H1 (cell line): ENCODE results near the gene CDH7. TPM values are rescaled to one million over a fixed set of nuclear protein-coding genes. Genes with fewer than 3 reads are reported as not detected.

Experiments used
- CTCF ChIA-PET: fragments of 300-600 bp; sonication (Branson Sonifier 250); formaldehyde crosslinking; loops from one replicate; lab custom pipeline; 2021; ENCODE audit not compliant: partially characterized antibody; lab: Charles Lee
- POLR2A ChIA-PET: fragments of 300-600 bp; sonication (Branson Sonifier 250); formaldehyde crosslinking; loops from one replicate; lab custom pipeline; 2021; ENCODE audit warnings: inconsistent platforms; ENCODE audit not compliant: partially characterized antibody; lab: Charles Lee
- DNase-seq, 2 experiments: peaks; one replicate each; pipeline versions ENCODE4 v3.0.0 to v3.0.0-alpha.2; 2010 to 2022; ENCODE audit warnings: low spot score in 2 of 2, low read depth in 1 of 2, mixed read lengths in 1 of 2
- FAIRE-seq: peaks from 2 replicates; lab custom pipeline; 2011; peaks lifted over from hg19 to GRCh38; lab: Jason Lieb, UNC
- H2AFZ ChIP-seq: 2 replicates; pipeline ENCODE4 v1.8.1; 2012; ENCODE audit warnings: low read length, inconsistent platforms
- H2AK5ac ChIP-seq: 2 replicates; pipeline ENCODE4 v1.6.1; 2013; ENCODE audit warnings: low read depth, low read length
- H2BK120ac ChIP-seq: replicated peaks from 2 replicates; pipeline ENCODE3; 2013; ENCODE audit warnings: low read depth, low read length, inconsistent platforms
- H2BK12ac ChIP-seq: 2 replicates; pipeline ENCODE4 v1.6.1; 2013; ENCODE audit warnings: low read depth, low read length
- H2BK15ac ChIP-seq: 2 replicates; pipeline ENCODE4 v1.6.1; 2013; ENCODE audit warnings: low read length
- H2BK20ac ChIP-seq: 2 replicates; pipeline ENCODE4 v1.6.1; 2013; ENCODE audit warnings: low read length
- H2BK5ac ChIP-seq: 2 replicates; pipeline ENCODE4 v1.6.1; 2013; ENCODE audit warnings: low read depth, low read length
- H3K14ac ChIP-seq: 2 replicates; pipeline ENCODE4 v1.6.1; 2013; ENCODE audit warnings: inconsistent platforms; ENCODE audit not compliant: insufficient read length
- H3K18ac ChIP-seq: 2 replicates; pipeline ENCODE4 v1.6.1; 2013; ENCODE audit warnings: low read length; ENCODE audit errors: extremely low read depth
- H3K23ac ChIP-seq: 2 replicates; pipeline ENCODE4 v1.6.1; 2013; ENCODE audit warnings: inconsistent platforms; ENCODE audit not compliant: insufficient read length
- H3K23me2 ChIP-seq: 2 replicates; pipeline ENCODE4 v1.6.1; 2013; ENCODE audit warnings: low read depth, low read length
- H3K27ac ChIP-seq: 2 replicates; pipeline ENCODE4 v1.6.1; 2011; ENCODE audit warnings: low read depth, low read length, inconsistent platforms
- H3K27me3 ChIP-seq, 4 experiments: replicated peaks in 1 of 4; 1 replicate in 1 of 4; 2 replicates in 3 of 4; pipeline versions ENCODE4 v1.6.1 to v1.8.1; 2011 to 2013; ENCODE audit warnings: low read length in 3 of 4, mild to moderate bottlenecking in 3 of 4, inconsistent platforms in 2 of 4, mixed read lengths in 2 of 4, moderate library complexity in 1 of 4; ENCODE audit not compliant: control insufficient read depth in 3 of 4, insufficient read depth in 3 of 4; ENCODE audit errors: extremely low read depth in 1 of 4
- H3K36me3 ChIP-seq, 4 experiments: 2 replicates each; pipeline versions ENCODE4 v1.6.1 to v1.8.1; 2011 to 2013; ENCODE audit warnings: mild to moderate bottlenecking in 4 of 4, low read length in 3 of 4, moderate library complexity in 2 of 4, control low read depth in 1 of 4, inconsistent platforms in 1 of 4; ENCODE audit not compliant: insufficient read depth in 4 of 4, control insufficient read depth in 2 of 4
- H3K4ac ChIP-seq: replicated peaks from 2 replicates; pipeline ENCODE3; 2013; ENCODE audit warnings: low read length, low read depth, mixed read lengths, inconsistent platforms; ENCODE audit not compliant: insufficient read length
- H3K4me1 ChIP-seq, 4 experiments: replicated peaks in 1 of 4; 1 replicate in 1 of 4; 2 replicates in 3 of 4; pipeline versions ENCODE4 v1.6.1 to v1.8.1; 2011 to 2013; ENCODE audit warnings: low read length in 3 of 4, inconsistent platforms in 2 of 4, mixed read lengths in 1 of 4; ENCODE audit not compliant: insufficient read depth in 4 of 4, control insufficient read depth in 3 of 4
- H3K4me2 ChIP-seq, 2 experiments: 2 replicates each; pipeline versions ENCODE4 v1.6.1 to v1.8.1; 2011 to 2013; ENCODE audit warnings: low read depth in 2 of 2, low read length in 2 of 2, control low read depth in 1 of 2, inconsistent platforms in 1 of 2, mild to moderate bottlenecking in 1 of 2; ENCODE audit not compliant: insufficient read depth in 1 of 2
- H3K4me3 ChIP-seq, 4 experiments: fragments of 200-600, 300-600 bp in 1 of 4; sonication (generic), shearing (Covaris generic), sonication (Bioruptor Twin) in 1 of 4; 2 replicates each; pipeline versions ENCODE4 v1.5.1 to v1.8.1; 2011 to 2016; ENCODE audit warnings: low read length in 4 of 4, low read depth in 3 of 4, control low read depth in 2 of 4, inconsistent platforms in 2 of 4, mild to moderate bottlenecking in 2 of 4, mixed read lengths in 1 of 4, moderate library complexity in 1 of 4; ENCODE audit not compliant: insufficient read depth in 2 of 4; ENCODE audit errors: extremely low read depth in 1 of 4
- H3K56ac ChIP-seq: replicated peaks from 2 replicates; pipeline ENCODE3; 2013; ENCODE audit warnings: low read depth, mild to moderate bottlenecking, mixed read lengths, low read length, inconsistent platforms; ENCODE audit not compliant: insufficient read length
- H3K79me1 ChIP-seq: 2 replicates; pipeline ENCODE4 v1.6.1; 2013; ENCODE audit warnings: low read depth, low read length, control low read depth
- H3K79me2 ChIP-seq, 2 experiments: 2 replicates each; pipeline versions ENCODE4 v1.6.1 to v1.8.1; 2012 to 2013; ENCODE audit warnings: low read length in 2 of 2, mild to moderate bottlenecking in 2 of 2, inconsistent platforms in 1 of 2; ENCODE audit not compliant: insufficient read depth in 2 of 2, control insufficient read depth in 1 of 2
- H3K9ac ChIP-seq, 4 experiments: replicated peaks in 1 of 4; 1 replicate in 1 of 4; 2 replicates in 3 of 4; pipeline versions ENCODE4 v1.6.1 to v1.8.1; 2011 to 2013; ENCODE audit warnings: low read depth in 3 of 4, low read length in 3 of 4, control low read depth in 2 of 4, mild to moderate bottlenecking in 2 of 4, moderate library complexity in 2 of 4, inconsistent platforms in 1 of 4; ENCODE audit errors: extremely low read depth in 1 of 4
- H3K9me3 ChIP-seq, 2 experiments: 2 replicates each; pipeline versions ENCODE4 v1.6.1 to v1.8.1; 2012 to 2013; ENCODE audit warnings: mild to moderate bottlenecking in 2 of 2, moderate library complexity in 2 of 2, control low read depth in 1 of 2, inconsistent platforms in 1 of 2, low read depth in 1 of 2, low read length in 1 of 2, mixed read lengths in 1 of 2; ENCODE audit not compliant: insufficient read depth in 2 of 2
- H4K20me1 ChIP-seq, 2 experiments: replicated peaks in 1 of 2; 2 replicates each; pipeline versions ENCODE3 to v1.8.1; 2011 to 2013; ENCODE audit warnings: inconsistent platforms in 2 of 2, low read length in 2 of 2, mild to moderate bottlenecking in 1 of 2; ENCODE audit not compliant: insufficient read depth in 2 of 2, control insufficient read depth in 1 of 2
- H4K5ac ChIP-seq: 2 replicates; pipeline ENCODE4 v1.6.1; 2013; ENCODE audit warnings: low read length, low read depth, mixed read lengths, inconsistent platforms; ENCODE audit not compliant: insufficient read length
- H4K8ac ChIP-seq: 2 replicates; pipeline ENCODE4 v1.8.0; 2013; ENCODE audit warnings: mild to moderate bottlenecking, moderate library complexity, low read length, inconsistent platforms; ENCODE audit not compliant: insufficient read depth; ENCODE audit errors: extremely low read depth
- H4K91ac ChIP-seq: replicated peaks from 2 replicates; pipeline ENCODE3; 2013; ENCODE audit warnings: low read length, mixed read lengths, inconsistent platforms; ENCODE audit not compliant: insufficient read length
- RNF2 ChIP-seq: fragments of 200-900, 300-1000 bp; sonication (generic); IDR thresholded peaks from 2 replicates; pipeline ENCODE4 v1.7.1; 2016; ENCODE audit warnings: borderline replicate concordance, low read depth, mild to moderate bottlenecking, antibody characterized with exemption, low read length; ENCODE audit not compliant: poor library complexity, severe bottlenecking; ENCODE audit errors: missing control alignments
- SRF ChIP-seq: IDR thresholded peaks from 2 replicates; pipeline ENCODE4 v1.6.1; 2011; ENCODE audit warnings: mild to moderate bottlenecking, low read depth, low read length, moderate library complexity
- WGBS, 2 experiments: shearing (Covaris generic) in 1 of 2; methylation state at CpG; one replicate each; pipeline versions ENCODE4 v1.1.6 to v1.1.7; 2013 to 2015; ENCODE audit warnings: low lambda C conversion rate in 2 of 2, mixed read lengths in 2 of 2, inconsistent platforms in 1 of 2, low coverage in 1 of 2, missing lambda C conversion rate in 1 of 2; ENCODE audit not compliant: insufficient replicate concordance in 2 of 2, insufficient coverage in 1 of 2, insufficient read length in 1 of 2; ENCODE audit errors: extremely low coverage in 1 of 2, missing lambda C conversion rate in 1 of 2; 5-methylcytosine and 5-hydroxymethylcytosine counted together
- polyA plus RNA-seq, 7 experiments: library from polyadenylated mRNA; depleted of rRNA in 3 of 7; stranded (reverse) in 5 of 7; unstranded in 2 of 7; fragments of >200 nt in 5 of 7; fragments of 200-250 nt in 2 of 7; gene quantifications; 1 replicate in 5 of 7; 2 replicates in 1 of 7; 4 replicates in 1 of 7; pipeline versions ENCODE4 v1.2.1 to v1.2.3, GENCODE V29; 2011 to 2013; ENCODE audit warnings: missing spikeins in 2 of 7, mixed read lengths in 2 of 7
- total RNA-seq: library from RNA; stranded (reverse); fragmentation: NEBNext Ultra II Directional; extraction: Animal tissue kit (Norgen Biotek cat#: 25700); gene quantifications from 2 replicates; pipeline ENCODE4 v1.2.1, GENCODE V29; 2021

Gene CDH7
- total and polyA plus RNA-seq, 2 of the 8 experiments (the other 6 are each of a cell fraction or from before 2014, with no cell fraction given) = 1.00 to 1.5 TPM

DNA sequence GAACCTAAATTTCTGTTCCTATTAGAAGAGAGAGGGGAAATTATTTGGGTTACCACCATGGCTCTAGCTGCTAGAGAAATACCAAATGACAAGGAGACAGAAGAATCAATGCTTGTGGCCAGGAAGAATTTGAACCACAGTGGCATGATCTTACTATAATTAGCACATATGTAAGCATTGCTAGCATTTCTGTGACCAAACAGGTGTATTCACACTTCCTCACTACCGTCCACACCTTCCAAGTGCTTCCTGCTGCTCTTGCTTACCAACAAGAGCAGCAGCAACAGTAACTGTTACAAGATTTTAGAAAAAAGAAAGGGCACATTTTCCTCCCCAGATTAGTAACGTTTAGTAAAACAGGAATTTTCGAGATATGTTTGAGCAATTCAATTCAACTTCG lies 60.5 kb downstream of the CDH7 start:
- H2BK15ac ChIP-seq = no peak overlapping the region
- H3K23ac ChIP-seq = no peak overlapping the region
- H2AK5ac ChIP-seq = no peak overlapping the region
- ChIA-PET POLR2A (no interaction called here), CTCF (no interaction called here)
- no peaks in the 10 kb centered on the region for H4K20me1 ChIP-seq
- H3K79me2 ChIP-seq = no peaks in the 10 kb centered on the region
- no peaks in the 10 kb centered on the region for H3K36me3 ChIP-seq
- H4K91ac ChIP-seq = no peak overlapping the region
- no peak overlapping the region for H2BK20ac ChIP-seq
- no peaks in the 10 kb centered on the region for H3K23me2 ChIP-seq
- no peak overlapping the region for H2BK120ac ChIP-seq
- no peak overlapping the region for H3K27ac ChIP-seq
- H3K79me1 ChIP-seq = no peaks in the 10 kb centered on the region
- no peak overlapping the region for H4K8ac ChIP-seq
- H2BK5ac ChIP-seq = no peak overlapping the region
- no peaks in the 10 kb centered on the region for H3K9me3 ChIP-seq
- no peak for FAIRE-seq
- no peak overlapping the region for H3K56ac ChIP-seq
- no peak overlapping the region for H4K5ac ChIP-seq
- TF ChIP-seq RNF2 = no peak
- no peak for TF ChIP-seq SRF
- H3K4me2 ChIP-seq = no peak overlapping the region
- H3K9ac ChIP-seq = no peak overlapping the region
- no peak overlapping the region for H3K4ac ChIP-seq
- 90% methylated on average over 4 of the region's 4 CpGs; no CpG with 5 or more reads in 1 of the 2 experiments for whole genome bisulfite sequencing, 2 experiments
- no peak overlapping the region for H3K18ac ChIP-seq
- H3K14ac ChIP-seq = no peak overlapping the region
- no peak overlapping the region for H3K4me3 ChIP-seq
- H3K27me3 ChIP-seq = no peaks in the 10 kb centered on the region
- H2AFZ ChIP-seq = no peak overlapping the region
- H2BK12ac ChIP-seq = no peak overlapping the region
- H3K4me1 ChIP-seq = no peaks in the 10 kb centered on the region
- DNase-seq = no peak
